SK-N-SH (cell line): Measurements from ENCODE around the gene ABHD2. TPM values are rescaled to one million over a fixed set of nuclear protein-coding genes. Genes with fewer than 3 reads are reported as not detected.

Experiments used
- CTCF ChIA-PET: fragments of 300-600, 350-600 bp; formaldehyde crosslinking; extraction: SDS; loops from one replicate; lab custom pipeline; 2021; lab: Yijun Ruan, JAX
- POLR2A ChIA-PET: fragments of 350-600 bp; sonication (Branson Sonifier 250); formaldehyde crosslinking; extraction: SDS; loops from one replicate; lab custom pipeline; 2020; ENCODE audit warnings: antibody characterized with exemption, inconsistent platforms; lab: Yijun Ruan, JAX
- DNase-seq: peaks from one replicate; pipeline ENCODE4 v3.0.0; 2012
- H2AFZ ChIP-seq: fragments of 200-600 bp; sonication (generic); 2 replicates; pipeline ENCODE4 v1.8.1; 2016; ENCODE audit warnings: antibody characterized with exemption, mild to moderate bottlenecking, low read depth
- H3F3A ChIP-seq: fragments of 200-600 bp; sonication (generic); replicated peaks from 2 replicates; pipeline ENCODE3; 2016; ENCODE audit warnings: antibody characterized with exemption, mild to moderate bottlenecking; ENCODE audit not compliant: insufficient read depth
- H3K27ac ChIP-seq, 2 experiments: fragments of 200-500 bp in 1 of 2; fragments of 200-600 bp in 1 of 2; sonication (Bioruptor generic) in 1 of 2; sonication (generic), shearing (Covaris generic) in 1 of 2; 2 replicates each; pipeline versions ENCODE4 v1.5.1 to v1.6.1; 2014 to 2016; ENCODE audit warnings: low read depth in 2 of 2, inconsistent platforms in 1 of 2, low read length in 1 of 2, mild to moderate bottlenecking in 1 of 2, mixed read lengths in 1 of 2
- H3K27me3 ChIP-seq: fragments of 200-600 bp; sonication (generic), shearing (Covaris generic); 2 replicates; pipeline ENCODE4 v1.6.1; 2016; ENCODE audit warnings: mixed run types; ENCODE audit not compliant: insufficient read depth
- H3K36me3 ChIP-seq, 2 experiments: fragments of 200-500 bp in 1 of 2; fragments of 200-600 bp in 1 of 2; sonication (Bioruptor generic) in 1 of 2; sonication (generic) in 1 of 2; replicated peaks in 1 of 2; 2 replicates each; pipeline versions ENCODE3 to v1.5.1; 2014 to 2016; ENCODE audit warnings: low read length in 1 of 2, mild to moderate bottlenecking in 1 of 2; ENCODE audit not compliant: insufficient read depth in 2 of 2, control insufficient read depth in 1 of 2
- H3K4me1 ChIP-seq, 2 experiments: fragments of 200-500 bp in 1 of 2; fragments of 200-600 bp in 1 of 2; sonication (Bioruptor generic) in 1 of 2; sonication (generic), shearing (Covaris generic) in 1 of 2; 2 replicates each; pipeline versions ENCODE4 v1.5.1 to v1.6.1; 2014 to 2016; ENCODE audit warnings: low read depth in 1 of 2, low read length in 1 of 2, mixed run types in 1 of 2; ENCODE audit not compliant: insufficient read depth in 2 of 2, control insufficient read depth in 1 of 2
- H3K4me2 ChIP-seq: fragments of 200-600 bp; sonication (generic), shearing (Covaris generic); 2 replicates; pipeline ENCODE4 v1.6.1; 2017; ENCODE audit warnings: mixed run types
- H3K4me3 ChIP-seq, 2 experiments: fragments of 200-500 bp in 1 of 2; fragments of 200-600 bp in 1 of 2; sonication (Bioruptor generic) in 1 of 2; sonication (generic), shearing (Covaris generic) in 1 of 2; 2 replicates each; pipeline versions ENCODE4 v1.5.1 to v1.8.1; 2014 to 2016; ENCODE audit warnings: low read depth in 2 of 2, inconsistent platforms in 1 of 2, low read length in 1 of 2, mild to moderate bottlenecking in 1 of 2, mixed read lengths in 1 of 2, moderate library complexity in 1 of 2
- H3K79me2 ChIP-seq: fragments of 200-600 bp; sonication (generic); 2 replicates; pipeline ENCODE4 v1.8.1; 2017; ENCODE audit warnings: mild to moderate bottlenecking; ENCODE audit not compliant: insufficient read depth
- H3K9ac ChIP-seq: fragments of 200-600 bp; sonication (generic); 2 replicates; pipeline ENCODE4 v1.6.1; 2017; ENCODE audit warnings: mixed run types
- H3K9me2 ChIP-seq: fragments of 200-600 bp; sonication (generic); 2 replicates; pipeline ENCODE4 v1.6.1; 2017; ENCODE audit warnings: mixed run types
- H3K9me3 ChIP-seq: fragments of 200-600 bp; sonication (generic); 2 replicates; pipeline ENCODE4 v1.6.1; 2017; ENCODE audit warnings: mixed run types, mild to moderate bottlenecking, moderate library complexity
- H4K20me1 ChIP-seq: fragments of 200-600 bp; sonication (generic); 2 replicates; pipeline ENCODE4 v1.6.1; 2017; ENCODE audit warnings: mild to moderate bottlenecking, mixed run types; ENCODE audit not compliant: insufficient read depth
- ELF1 ChIP-seq: IDR thresholded peaks from 2 replicates; pipeline ENCODE4 v1.4.0; 2012
- FOSL2 ChIP-seq: IDR thresholded peaks from 2 replicates; pipeline ENCODE4 v1.4.0; 2012; ENCODE audit warnings: low read depth, mild to moderate bottlenecking, moderate library complexity, borderline replicate concordance
- JUND ChIP-seq: IDR thresholded peaks from 2 replicates; pipeline ENCODE4 v1.4.0; 2012
- MXI1 ChIP-seq: IDR thresholded peaks from 2 replicates; pipeline ENCODE4 v1.6.1; 2012; ENCODE audit warnings: mild to moderate bottlenecking, low read depth, low read length, improper control_type of control experiment
- POLR2AphosphoS5 ChIP-seq: IDR thresholded peaks from 2 replicates; pipeline ENCODE4 v1.6.1; 2012; ENCODE audit warnings: low read depth, low read length
- RCOR1 ChIP-seq: fragments of 150-350 bp; IDR thresholded peaks from 2 replicates; pipeline ENCODE4 v1.6.1; 2017; ENCODE audit warnings: antibody characterized with exemption, low read length
- SIN3A ChIP-seq: IDR thresholded peaks from 2 replicates; pipeline ENCODE4 v1.6.1; 2012; ENCODE audit warnings: low read depth, mild to moderate bottlenecking, low read length, moderate library complexity, borderline replicate concordance
- SMC3 ChIP-seq: IDR thresholded peaks from 2 replicates; pipeline ENCODE4 v1.6.1; 2012; ENCODE audit warnings: low read depth, low read length, improper control_type of control experiment
- TCF12 ChIP-seq: IDR thresholded peaks from 2 replicates; pipeline ENCODE4 v1.4.0; 2012
- TEAD4 ChIP-seq: IDR thresholded peaks from 2 replicates; pipeline ENCODE4 v1.4.0; 2012; ENCODE audit warnings: mild to moderate bottlenecking, borderline replicate concordance; ENCODE audit not compliant: insufficient read depth
- WGBS: methylation state at CpG from one replicate; pipeline ENCODE4 v1.1.6; 2017; ENCODE audit warnings: low lambda C conversion rate; 5-methylcytosine and 5-hydroxymethylcytosine counted together
- polyA plus RNA-seq, 3 experiments: library from polyadenylated mRNA; depleted of rRNA; stranded (reverse); fragments of >200 nt; gene quantifications; 2 replicates each; pipeline ENCODE4 v1.2.3, GENCODE V29; 2012
- TF ChIP-seq, protein P1 (sequence below): IDR thresholded peaks from 2 replicates; pipeline ENCODE4; 2012
- TF ChIP-seq, protein P2 (sequence below): IDR thresholded peaks from 2 replicates; pipeline ENCODE4 v1.4.0; 2012; ENCODE audit warnings: low read depth, borderline replicate concordance
- TF ChIP-seq, protein P3 (sequence below): fragments of 200-600 bp; sonication (generic); IDR thresholded peaks from 2 replicates; pipeline ENCODE4 v1.6.1; 2017; ENCODE audit warnings: antibody characterized with exemption, mild to moderate bottlenecking, moderate library complexity
- TF ChIP-seq, protein P4 (sequence below): IDR thresholded peaks from 2 replicates; pipeline ENCODE4 v1.4.0; 2012; ENCODE audit warnings: low read depth, borderline replicate concordance
- TF ChIP-seq, protein P5 (sequence below): fragments of 150-350 bp; IDR thresholded peaks from 2 replicates; pipeline ENCODE4 v1.6.1; 2017; ENCODE audit warnings: antibody characterized with exemption, low read length, low read depth, borderline replicate concordance

Gene ABHD2
- polyA plus RNA-seq, 1 of the 3 experiments (the other 2 are of a cell fraction): 19.2 TPM

DNA sequence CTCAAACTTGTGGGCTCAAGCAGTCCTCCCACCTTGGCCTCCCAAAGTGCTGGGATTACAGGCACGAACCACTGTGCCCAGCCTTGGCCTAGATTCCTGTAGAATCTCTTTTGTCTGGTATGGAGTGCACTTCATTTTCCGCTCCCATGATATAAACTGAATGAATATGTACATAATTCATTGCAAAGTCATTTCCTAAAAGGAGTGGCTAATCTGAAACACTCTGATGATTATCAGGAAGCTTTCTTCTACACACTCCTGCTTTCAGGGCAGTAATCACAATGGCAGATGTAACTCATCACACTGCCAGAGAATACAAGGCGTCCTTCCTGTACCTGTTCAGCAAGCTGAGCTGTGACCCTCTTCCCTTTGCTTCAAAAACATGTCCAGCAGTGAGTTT lies 104.5 kb downstream of the ABHD2 start:
- Histone ChIP-seq H3K27me3 (no peaks in the 10 kb centered on the region), H3K9me3 (no peaks in the 10 kb centered on the region), H3K27ac (peak overlapping the region; percentile 1 to 80), H2AFZ (no peak overlapping the region)
- DNase-seq: peak; percentile 44
- 67% methylated on average over 3 of the region's 3 CpGs for WGBS
- TF ChIP-seq, protein P1, sequence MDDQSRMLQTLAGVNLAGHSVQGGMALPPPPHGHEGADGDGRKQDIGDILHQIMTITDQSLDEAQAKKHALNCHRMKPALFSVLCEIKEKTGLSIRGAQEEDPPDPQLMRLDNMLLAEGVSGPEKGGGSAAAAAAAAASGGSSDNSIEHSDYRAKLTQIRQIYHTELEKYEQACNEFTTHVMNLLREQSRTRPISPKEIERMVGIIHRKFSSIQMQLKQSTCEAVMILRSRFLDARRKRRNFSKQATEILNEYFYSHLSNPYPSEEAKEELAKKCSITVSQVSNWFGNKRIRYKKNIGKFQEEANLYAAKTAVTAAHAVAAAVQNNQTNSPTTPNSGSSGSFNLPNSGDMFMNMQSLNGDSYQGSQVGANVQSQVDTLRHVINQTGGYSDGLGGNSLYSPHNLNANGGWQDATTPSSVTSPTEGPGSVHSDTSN: 0 out of 2 replicates have a peak, but pooled peaks have one; percentile 18
- TF ChIP-seq, protein P2, sequence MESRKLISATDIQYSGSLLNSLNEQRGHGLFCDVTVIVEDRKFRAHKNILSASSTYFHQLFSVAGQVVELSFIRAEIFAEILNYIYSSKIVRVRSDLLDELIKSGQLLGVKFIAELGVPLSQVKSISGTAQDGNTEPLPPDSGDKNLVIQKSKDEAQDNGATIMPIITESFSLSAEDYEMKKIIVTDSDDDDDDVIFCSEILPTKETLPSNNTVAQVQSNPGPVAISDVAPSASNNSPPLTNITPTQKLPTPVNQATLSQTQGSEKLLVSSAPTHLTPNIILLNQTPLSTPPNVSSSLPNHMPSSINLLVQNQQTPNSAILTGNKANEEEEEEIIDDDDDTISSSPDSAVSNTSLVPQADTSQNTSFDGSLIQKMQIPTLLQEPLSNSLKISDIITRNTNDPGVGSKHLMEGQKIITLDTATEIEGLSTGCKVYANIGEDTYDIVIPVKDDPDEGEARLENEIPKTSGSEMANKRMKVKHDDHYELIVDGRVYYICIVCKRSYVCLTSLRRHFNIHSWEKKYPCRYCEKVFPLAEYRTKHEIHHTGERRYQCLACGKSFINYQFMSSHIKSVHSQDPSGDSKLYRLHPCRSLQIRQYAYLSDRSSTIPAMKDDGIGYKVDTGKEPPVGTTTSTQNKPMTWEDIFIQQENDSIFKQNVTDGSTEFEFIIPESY: no peak
- TF ChIP-seq SIN3A (no peak), SMC3 (no peak), TCF12 (peak; percentile 25; the same call in 1 of the 2 replicates), JUND (no peak), FOSL2 (no peak), POLR2AphosphoS5 (no peak)
- TF ChIP-seq, protein P3, sequence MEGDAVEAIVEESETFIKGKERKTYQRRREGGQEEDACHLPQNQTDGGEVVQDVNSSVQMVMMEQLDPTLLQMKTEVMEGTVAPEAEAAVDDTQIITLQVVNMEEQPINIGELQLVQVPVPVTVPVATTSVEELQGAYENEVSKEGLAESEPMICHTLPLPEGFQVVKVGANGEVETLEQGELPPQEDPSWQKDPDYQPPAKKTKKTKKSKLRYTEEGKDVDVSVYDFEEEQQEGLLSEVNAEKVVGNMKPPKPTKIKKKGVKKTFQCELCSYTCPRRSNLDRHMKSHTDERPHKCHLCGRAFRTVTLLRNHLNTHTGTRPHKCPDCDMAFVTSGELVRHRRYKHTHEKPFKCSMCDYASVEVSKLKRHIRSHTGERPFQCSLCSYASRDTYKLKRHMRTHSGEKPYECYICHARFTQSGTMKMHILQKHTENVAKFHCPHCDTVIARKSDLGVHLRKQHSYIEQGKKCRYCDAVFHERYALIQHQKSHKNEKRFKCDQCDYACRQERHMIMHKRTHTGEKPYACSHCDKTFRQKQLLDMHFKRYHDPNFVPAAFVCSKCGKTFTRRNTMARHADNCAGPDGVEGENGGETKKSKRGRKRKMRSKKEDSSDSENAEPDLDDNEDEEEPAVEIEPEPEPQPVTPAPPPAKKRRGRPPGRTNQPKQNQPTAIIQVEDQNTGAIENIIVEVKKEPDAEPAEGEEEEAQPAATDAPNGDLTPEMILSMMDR: no peak
- TF ChIP-seq, all 33 proteins: peak for 2
- no peaks in the 10 kb centered on the region for H3K79me2 ChIP-seq
- H3K36me3 ChIP-seq: peaks cover 23 to 69% of the 10 kb centered on the region in 2 experiments
- peaks cover 4 to 9% of the 10 kb centered on the region in 2 experiments; a peak in 1 of 4 replicates for H3K4me1 ChIP-seq
- peaks cover 9% of the 10 kb centered on the region for H3F3A ChIP-seq
- peak overlapping the region; percentile 44; the same call in 1 of the 2 replicates for H3K9ac ChIP-seq
- no peak overlapping the region for H3K4me2 ChIP-seq
- H3K9me2 ChIP-seq: no peaks in the 10 kb centered on the region
- CTCF ChIA-PET: interaction anchor here (0.7 to 6.6 kb wide), 4 partner anchors 14 to 30 kb away, joined by 3 to 60 read pairs (median 8); no protein-coding TSS in a partner anchor
- POLR2A ChIA-PET: interaction anchor here (0.5 kb wide), 1 partner anchor 382 kb away, joined by 4 read pairs; no protein-coding TSS in a partner anchor
- no peak overlapping the region for H3K4me3 ChIP-seq
- no peaks in the 10 kb centered on the region for H4K20me1 ChIP-seq

DNA sequence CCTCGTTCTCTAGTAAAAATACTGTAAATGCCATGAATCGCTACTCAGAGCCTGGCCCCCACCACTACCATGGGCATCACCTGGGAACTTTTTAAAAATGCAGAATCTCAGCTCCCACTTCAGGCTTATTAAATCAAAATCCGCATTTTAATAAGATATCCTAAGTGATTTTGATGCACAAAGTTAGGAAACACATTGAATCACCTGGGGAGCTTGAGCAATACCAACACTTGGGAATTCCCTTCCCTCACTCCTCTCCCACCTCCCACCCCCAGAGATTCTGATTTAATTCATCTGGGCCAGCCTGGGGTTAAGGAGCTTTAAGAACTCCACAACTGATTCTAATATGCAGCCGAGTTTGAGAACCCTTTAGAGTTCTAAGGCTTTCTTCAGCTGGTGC lies 106.4 kb downstream of the ABHD2 start:
- Histone ChIP-seq H3K36me3 (peaks cover 16 to 66% of the 10 kb centered on the region in 2 experiments), H4K20me1 (no peaks in the 10 kb centered on the region), H3K79me2 (no peaks in the 10 kb centered on the region), H3K4me1 (peaks cover 4 to 9% of the 10 kb centered on the region in 2 experiments; a peak in 1 of 4 replicates), H3K27ac (no peak overlapping the region), H3K9me3 (no peaks in the 10 kb centered on the region), H3K4me3 (no peak overlapping the region), H3K4me2 (no peak overlapping the region), H3K9me2 (no peaks in the 10 kb centered on the region), H3K9ac (no peak overlapping the region), H2AFZ (no peak overlapping the region), H3F3A (peaks cover 9% of the 10 kb centered on the region), H3K27me3 (no peaks in the 10 kb centered on the region)
- ChIA-PET CTCF (interaction anchor here (0.8 to 5.6 kb wide), 8 partner anchors 9 to 290 kb away, joined by 3 to 49 read pairs (median 4); no protein-coding TSS in a partner anchor), POLR2A (no interaction called here)
- WGBS: 86% methylated on average over 4 of the region's 4 CpGs
- TF ChIP-seq TEAD4: no peak
- TF ChIP-seq, protein P4, sequence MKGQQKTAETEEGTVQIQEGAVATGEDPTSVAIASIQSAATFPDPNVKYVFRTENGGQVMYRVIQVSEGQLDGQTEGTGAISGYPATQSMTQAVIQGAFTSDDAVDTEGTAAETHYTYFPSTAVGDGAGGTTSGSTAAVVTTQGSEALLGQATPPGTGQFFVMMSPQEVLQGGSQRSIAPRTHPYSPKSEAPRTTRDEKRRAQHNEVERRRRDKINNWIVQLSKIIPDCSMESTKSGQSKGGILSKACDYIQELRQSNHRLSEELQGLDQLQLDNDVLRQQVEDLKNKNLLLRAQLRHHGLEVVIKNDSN: no peak
- no peak for TF ChIP-seq RCOR1
- TF ChIP-seq MXI1: no peak
- TF ChIP-seq, protein P5, sequence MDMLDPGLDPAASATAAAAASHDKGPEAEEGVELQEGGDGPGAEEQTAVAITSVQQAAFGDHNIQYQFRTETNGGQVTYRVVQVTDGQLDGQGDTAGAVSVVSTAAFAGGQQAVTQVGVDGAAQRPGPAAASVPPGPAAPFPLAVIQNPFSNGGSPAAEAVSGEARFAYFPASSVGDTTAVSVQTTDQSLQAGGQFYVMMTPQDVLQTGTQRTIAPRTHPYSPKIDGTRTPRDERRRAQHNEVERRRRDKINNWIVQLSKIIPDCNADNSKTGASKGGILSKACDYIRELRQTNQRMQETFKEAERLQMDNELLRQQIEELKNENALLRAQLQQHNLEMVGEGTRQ: no peak
- no peak for TF ChIP-seq ELF1
- DNase-seq: no peak
